ENCODE measurements around the gene HOXA5. TPM values are rescaled to one million over a fixed set of nuclear protein-coding genes. Genes with fewer than 3 reads are reported as not detected.

The HOXA5 gene
- total RNA-seq, 4 donors from 2014 or later = 18.3 to 89.8 (median 31.6) TPM

GRCh38 chr7:27114881-27115220 lies 28.6 kb downstream of the HOXA5 start:
- intact Hi-C loops (cut with DNase I; ENCODE audit: low total_unique reads) = no loop called here
- in situ Hi-C loops (cut with MboI; ENCODE audit: low pct_ligation_motif_present in 1 of 4, low pct_unique_long_range_greater_than_20kb in 1 of 4, low sequenced_read_pairs in 3 of 4) = no loop called here

GRCh38 chr7:27113991-27114769 lies 29.3 kb downstream of the HOXA5 start:
- intact Hi-C loops (cut with DNase I; ENCODE audit: low total_unique reads) (no loop called here), in situ Hi-C loops (cut with MboI; ENCODE audit: low pct_ligation_motif_present in 1 of 4, low pct_unique_long_range_greater_than_20kb in 1 of 4, low sequenced_read_pairs in 3 of 4) (no loop called here)
- peak; percentile 52 for DNase-seq
- Histone ChIP-seq H3K27ac (peak overlapping the region; percentile 90 to 96 (median 92)), H3K4me3 (peak overlapping the region; percentile 45 to 59 (median 50)), H3K4me1 (peaks cover 22 to 92% (median 78%) of the 10 kb centered on the region in 4 donors), H3K36me3 (no peaks in the 10 kb centered on the region), H3K27me3 (no peaks in the 10 kb centered on the region), H3K9me3 (no peaks in the 10 kb centered on the region)
- TF ChIP-seq CTCF (IDR thresholded peaks at IDR 0.05) (no peak), POLR2AphosphoS5 (IDR thresholded peaks at IDR 0.05) (peak in 1 of 3 donors; percentile 16), POLR2A (IDR thresholded peaks at IDR 0.05) (no peak), EP300 (IDR thresholded peaks at IDR 0.05; ENCODE audit: low read depth) (no peak)
- WGBS, 2 donors (ENCODE audit: low coverage in 1 of 2) = 0 to 32% methylated on average over 4 to 14 of the region's 26 CpGs

More at GRCh38 chr7:27114881-27115220, 28.6 kb downstream of the HOXA5 start:
- Histone ChIP-seq H3K27me3 (no peaks in the 10 kb centered on the region), H3K36me3 (no peaks in the 10 kb centered on the region), H3K27ac (peak overlapping the region; percentile 90 to 96 (median 92)), H3K9me3 (no peaks in the 10 kb centered on the region), H3K4me1 (peaks cover 24 to 92% (median 80%) of the 10 kb centered on the region in 4 donors), H3K4me3 (peak overlapping the region in 2 of 4 donors; percentile 43 to 59)
- no peak for TF ChIP-seq POLR2AphosphoS5 (IDR thresholded peaks at IDR 0.05)
- no peak for TF ChIP-seq CTCF (IDR thresholded peaks at IDR 0.05)
- no peak for TF ChIP-seq POLR2A (IDR thresholded peaks at IDR 0.05)
- TF ChIP-seq EP300 (IDR thresholded peaks at IDR 0.05; ENCODE audit: low read depth) = no peak
- no peak for DNase-seq
- 27 to 35% methylated on average over 5 to 6 of the region's 6 CpGs for WGBS, 2 donors (ENCODE audit: low coverage in 1 of 2)

DNA sequence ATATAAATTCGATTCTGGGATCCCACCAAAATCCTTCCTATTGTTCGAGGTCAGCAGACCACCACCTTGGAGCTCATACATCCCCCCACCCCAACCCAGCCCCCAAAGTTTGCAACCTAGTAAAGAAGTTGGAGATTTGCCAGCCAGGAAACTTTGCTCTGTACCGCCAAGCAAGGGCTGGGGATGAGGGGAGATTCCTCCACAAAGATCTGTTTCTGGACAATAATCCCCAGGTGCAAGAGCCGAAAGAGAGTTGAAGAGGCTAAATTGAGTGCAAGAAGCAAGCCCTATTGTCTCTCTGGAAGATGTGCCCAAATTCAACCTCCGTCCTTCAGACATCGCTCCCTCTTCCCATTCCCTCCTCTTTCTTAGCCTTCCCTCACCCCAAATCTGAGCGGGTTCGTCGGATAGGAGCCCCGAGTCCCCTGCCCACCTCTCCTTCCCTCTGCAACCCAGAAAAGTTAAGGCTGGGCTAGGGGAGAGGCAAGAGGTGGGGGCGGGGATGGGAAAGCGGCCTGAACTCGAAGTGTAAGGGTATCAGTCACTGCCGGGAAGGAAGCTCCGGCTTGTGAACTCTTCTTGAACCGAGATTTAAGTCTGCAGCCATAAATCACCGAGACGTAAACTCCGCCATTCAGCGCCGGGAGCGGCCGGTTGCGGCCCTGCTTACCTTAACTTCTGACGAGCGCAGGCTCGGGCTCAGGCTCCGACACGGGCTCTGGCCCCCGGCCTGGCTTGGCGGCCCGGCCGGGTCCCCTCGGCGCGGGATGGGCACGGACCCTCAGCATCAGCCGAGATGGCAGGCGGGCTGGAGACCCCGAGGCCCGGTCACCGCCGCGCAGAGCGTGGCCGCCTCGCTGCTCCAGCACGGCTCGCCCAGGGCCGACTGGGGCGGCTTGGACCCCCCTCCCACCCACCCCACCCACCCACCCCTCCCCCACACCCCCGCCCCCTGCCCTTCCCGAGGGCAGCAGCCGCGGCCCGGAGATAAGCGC lies 30.2 kb downstream of the HOXA5 start:
- 32% methylated on average over 2 to 51 of the region's 57 CpGs for WGBS, 2 donors (ENCODE audit: low coverage in 1 of 2)
- H3K4me3 ChIP-seq = peak overlapping the region; percentile 45 to 59 (median 50)
- H3K9me3 ChIP-seq = no peaks in the 10 kb centered on the region
- no peaks in the 10 kb centered on the region for H3K27me3 ChIP-seq
- TF ChIP-seq EP300 (IDR thresholded peaks at IDR 0.05; ENCODE audit: low read depth) (peak; percentile 55), POLR2AphosphoS5 (IDR thresholded peaks at IDR 0.05) (peak; percentile 79 to 86 (median 82)), CTCF (IDR thresholded peaks at IDR 0.05) (no peak), POLR2A (IDR thresholded peaks at IDR 0.05) (peak; percentile 31)
- peak; percentile 80 for DNase-seq
- intact Hi-C loops (cut with DNase I; ENCODE audit: low total_unique reads) = no loop called here
- peak overlapping the region; percentile 90 to 96 (median 92) for H3K27ac ChIP-seq
- in situ Hi-C loops (cut with MboI; ENCODE audit: low pct_ligation_motif_present in 1 of 4, low pct_unique_long_range_greater_than_20kb in 1 of 4, low sequenced_read_pairs in 3 of 4) = no loop called here
- H3K36me3 ChIP-seq = no peaks in the 10 kb centered on the region
- H3K4me1 ChIP-seq = peaks cover 14 to 92% (median 75%) of the 10 kb centered on the region in 4 donors

- Histone ChIP-seq H3K36me3 (no peaks in the 10 kb centered on the region), H3K27ac (peak overlapping the region; percentile 90 to 96 (median 92)), H3K4me1 (peaks cover 12 to 91% (median 73%) of the 10 kb centered on the region in 4 donors), H3K27me3 (no peaks in the 10 kb centered on the region), H3K4me3 (no peak overlapping the region), H3K9me3 (no peaks in the 10 kb centered on the region)
- in situ Hi-C loops (cut with MboI; ENCODE audit: low pct_ligation_motif_present in 1 of 4, low pct_unique_long_range_greater_than_20kb in 1 of 4, low sequenced_read_pairs in 3 of 4) = no loop called here
- TF ChIP-seq POLR2AphosphoS5 (IDR thresholded peaks at IDR 0.05) (no peak), CTCF (IDR thresholded peaks at IDR 0.05) (no peak), EP300 (IDR thresholded peaks at IDR 0.05; ENCODE audit: low read depth) (no peak), POLR2A (IDR thresholded peaks at IDR 0.05) (no peak)
- 37 to 39% methylated on average over 4 of the region's 4 CpGs for WGBS, 2 donors (ENCODE audit: low coverage in 1 of 2)
- DNase-seq = no peak
- intact Hi-C loops (cut with DNase I; ENCODE audit: low total_unique reads) = no loop called here
Measured at GRCh38 chr7:27112361-27112760, 31.1 kb downstream of the HOXA5 start.
